ENCODE measurements around the gene BUB1B.

- TF ChIP-seq CTCF (conservative IDR thresholded peaks at IDR 0.05; ENCODE audit: low read length): no peak
- no peak for TF ChIP-seq EZH2phosphoT487 (IDR thresholded peaks at IDR 0.05; ENCODE audit: borderline replicate concordance, low read depth, low read length)
Measured at GRCh38 chr15:40247406-40247971, 86.6 kb downstream of the BUB1B start.

All from OCI-LY7 (cell line).